ENCODE measurements around the gene KCNQ5.

DNA sequence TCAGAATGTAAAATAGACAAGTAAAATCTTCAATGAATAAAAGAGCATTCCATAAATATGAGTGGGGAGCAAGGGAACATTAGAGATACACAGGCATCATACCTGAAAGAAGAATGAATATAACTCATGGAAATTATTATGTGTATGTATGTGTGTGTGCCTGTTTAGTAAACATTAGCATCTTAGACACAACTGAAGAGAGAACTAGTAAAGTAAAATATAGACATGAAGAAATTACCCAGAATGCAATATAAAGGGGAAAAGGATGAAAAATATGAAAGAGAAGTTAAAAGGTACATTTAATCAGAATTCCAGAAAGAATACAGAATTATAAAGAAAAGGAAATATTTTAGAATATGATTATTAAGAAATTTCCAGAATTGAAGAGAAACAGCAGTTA lies 264.3 kb downstream of the KCNQ5 start:
- TF ChIP-seq, protein P1, sequence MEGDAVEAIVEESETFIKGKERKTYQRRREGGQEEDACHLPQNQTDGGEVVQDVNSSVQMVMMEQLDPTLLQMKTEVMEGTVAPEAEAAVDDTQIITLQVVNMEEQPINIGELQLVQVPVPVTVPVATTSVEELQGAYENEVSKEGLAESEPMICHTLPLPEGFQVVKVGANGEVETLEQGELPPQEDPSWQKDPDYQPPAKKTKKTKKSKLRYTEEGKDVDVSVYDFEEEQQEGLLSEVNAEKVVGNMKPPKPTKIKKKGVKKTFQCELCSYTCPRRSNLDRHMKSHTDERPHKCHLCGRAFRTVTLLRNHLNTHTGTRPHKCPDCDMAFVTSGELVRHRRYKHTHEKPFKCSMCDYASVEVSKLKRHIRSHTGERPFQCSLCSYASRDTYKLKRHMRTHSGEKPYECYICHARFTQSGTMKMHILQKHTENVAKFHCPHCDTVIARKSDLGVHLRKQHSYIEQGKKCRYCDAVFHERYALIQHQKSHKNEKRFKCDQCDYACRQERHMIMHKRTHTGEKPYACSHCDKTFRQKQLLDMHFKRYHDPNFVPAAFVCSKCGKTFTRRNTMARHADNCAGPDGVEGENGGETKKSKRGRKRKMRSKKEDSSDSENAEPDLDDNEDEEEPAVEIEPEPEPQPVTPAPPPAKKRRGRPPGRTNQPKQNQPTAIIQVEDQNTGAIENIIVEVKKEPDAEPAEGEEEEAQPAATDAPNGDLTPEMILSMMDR (IDR thresholded peaks at IDR 0.05) = no peak
- TF ChIP-seq POLR2A (IDR thresholded peaks at IDR 0.05) = no peak
- no peak for TF ChIP-seq POLR2AphosphoS5 (IDR thresholded peaks at IDR 0.05)
